PC-9 (cell line): ENCODE results near the gene PTTG2.

Experiments
- CTCF ChIP-seq: fragments of 200-600 bp; sonication (generic); conservative IDR thresholded peaks from 2 replicates; pipeline ENCODE4 v1.6.1; 2017; ENCODE audit warnings: mixed run types, antibody characterized with exemption, mild to moderate bottlenecking, moderate library complexity
- EZH2 ChIP-seq: fragments of 200-600 bp; sonication (generic); IDR thresholded peaks from 2 replicates; pipeline ENCODE4 v1.8.0; 2017; ENCODE audit warnings: antibody characterized with exemption, low read depth

- TF ChIP-seq CTCF (no peak), EZH2 (no peak)
Observed at GRCh38 chr4:37968747-37969146, 8.5 kb downstream of the PTTG2 start.
